Suppressor macrophage (primary cell): ENCODE results near the gene MORC2.

Source experiments
- DNase-seq, 4 experiments: peaks; one replicate each; pipeline ENCODE4 v3.0.0-alpha.2; 2020 to 2022

Gene MORC2

DNA sequence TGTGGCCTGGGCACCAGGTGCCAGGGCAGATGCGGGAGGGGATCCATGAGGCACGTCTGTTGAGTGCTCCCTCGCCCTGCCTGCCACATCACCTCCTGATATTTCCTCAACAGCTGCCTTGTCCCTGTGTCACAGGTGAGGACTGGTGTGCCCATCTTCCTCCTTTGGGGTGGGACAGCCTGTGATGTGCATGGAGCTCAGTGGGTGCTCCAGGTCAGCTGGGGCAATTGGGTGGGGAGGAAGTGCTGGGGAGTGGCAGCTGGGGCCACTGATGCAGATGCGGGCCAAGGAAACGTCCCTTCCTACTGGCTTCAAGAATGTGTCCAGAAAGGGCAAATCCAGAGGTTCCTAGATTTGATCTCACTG lies 83.6 kb downstream of the MORC2 start:
- no peak for DNase-seq

DNA sequence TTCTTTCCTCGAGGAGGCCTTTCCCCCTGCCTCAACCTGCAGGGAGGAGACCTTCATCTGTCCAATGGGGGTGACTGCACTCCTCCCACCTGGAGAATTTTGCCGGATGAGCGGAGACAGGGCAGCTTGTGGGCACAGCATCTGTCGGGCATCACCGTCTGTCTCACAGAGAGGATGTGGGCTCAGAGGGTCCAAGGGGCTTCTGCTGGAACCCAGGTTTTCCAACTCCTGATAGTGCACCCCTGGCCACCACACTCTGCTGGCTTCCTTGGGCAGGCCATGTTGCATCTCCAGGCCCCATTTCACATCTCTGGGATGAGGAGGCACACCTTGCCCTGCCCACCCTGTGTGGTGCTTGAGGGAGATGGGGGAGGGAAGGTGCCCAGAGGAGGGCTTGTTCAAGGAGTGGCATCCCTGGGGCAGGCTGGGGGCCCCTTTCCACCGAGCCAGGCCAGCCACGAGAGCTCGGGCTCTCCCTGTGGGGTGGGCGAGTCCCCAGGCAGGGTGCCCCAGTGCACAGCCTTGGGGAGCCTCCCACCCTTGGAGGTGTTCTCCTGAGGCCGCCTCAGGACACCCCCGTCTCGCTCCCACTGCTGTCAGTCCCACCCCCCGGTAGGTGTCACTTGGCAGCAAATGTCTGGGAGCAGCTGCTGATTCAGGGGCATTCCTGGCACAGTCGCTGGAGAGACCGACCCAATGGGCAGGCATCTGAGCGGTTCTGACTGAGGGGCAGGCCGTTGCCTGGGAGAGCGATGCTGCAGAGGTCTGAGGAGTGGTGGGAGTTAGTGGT lies 84.2 kb downstream of the MORC2 start:
- no peak for DNase-seq

GRCh38 chr22:30883586-30884145 lies 84.9 kb downstream of the MORC2 start:
- DNase-seq: no peak

- no peak for DNase-seq
Observed at GRCh38 chr22:30882974-30883533, 85.5 kb downstream of the MORC2 start.

DNA sequence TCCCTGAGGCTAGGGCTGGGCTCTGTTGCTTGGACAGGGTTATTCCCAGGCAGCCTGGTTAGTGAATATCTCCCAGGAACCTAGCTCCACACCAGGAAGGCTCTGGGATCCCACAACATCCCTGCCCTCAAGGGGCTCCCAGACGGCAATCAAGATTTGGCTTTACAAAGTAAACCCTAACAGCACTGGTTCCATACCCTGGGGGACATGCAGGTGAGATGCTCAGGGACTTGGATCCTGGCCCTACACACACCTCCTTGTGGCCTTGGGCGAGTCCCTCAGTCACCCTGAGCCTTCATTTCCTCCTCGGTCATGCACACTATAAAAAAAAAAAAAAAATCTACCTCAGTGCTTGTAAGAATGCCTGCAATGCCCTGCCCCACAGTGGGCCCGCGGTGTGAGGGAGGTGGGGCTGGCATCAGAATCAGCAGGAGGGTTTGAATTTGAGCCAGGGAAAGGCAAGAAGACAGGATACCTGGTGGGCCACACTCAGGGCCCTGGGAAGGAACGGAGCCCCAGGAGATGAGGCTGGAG lies 86.3 kb downstream of the MORC2 start:
- DNase-seq: no peak

DNA sequence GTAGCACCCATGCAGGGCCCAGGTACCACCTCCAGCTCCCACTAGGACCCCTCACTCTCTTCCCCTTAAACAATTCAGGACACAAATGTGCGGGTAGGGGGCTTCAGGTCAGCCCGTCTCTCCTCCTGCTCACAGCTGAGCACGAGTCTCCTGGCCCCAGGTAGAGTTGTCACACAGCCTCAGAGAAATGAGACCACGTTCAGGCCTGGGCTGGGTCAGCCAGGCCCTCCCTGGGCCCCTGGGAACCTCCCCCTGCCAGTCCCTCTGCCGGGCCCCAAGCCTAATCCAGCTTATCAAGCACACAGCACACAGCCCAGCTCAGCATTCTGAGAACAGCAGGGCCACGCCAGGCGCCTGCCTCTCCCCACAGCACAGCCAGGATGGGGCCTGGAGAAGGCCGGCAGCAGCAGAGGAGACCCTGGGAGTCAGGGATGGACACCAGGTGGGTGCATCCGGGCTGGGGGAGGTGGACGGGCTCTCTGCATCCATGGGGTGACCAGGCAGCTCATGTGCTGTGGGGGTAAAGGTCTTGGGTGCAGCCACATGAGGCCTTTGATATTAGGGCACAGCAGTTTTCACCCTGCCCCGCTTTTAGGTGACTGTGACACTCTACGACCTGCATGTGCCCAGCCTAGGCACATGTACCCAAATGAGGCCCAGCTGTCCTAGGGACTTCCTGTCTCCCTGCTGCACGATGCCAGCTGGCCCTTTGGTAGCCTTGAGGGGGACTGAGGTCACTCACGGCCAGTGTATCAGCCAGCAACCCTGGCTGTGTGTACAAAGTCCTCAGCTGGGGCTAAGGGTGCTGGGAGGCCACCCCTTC lies 87.0 kb downstream of the MORC2 start:
- DNase-seq: no peak

DNA sequence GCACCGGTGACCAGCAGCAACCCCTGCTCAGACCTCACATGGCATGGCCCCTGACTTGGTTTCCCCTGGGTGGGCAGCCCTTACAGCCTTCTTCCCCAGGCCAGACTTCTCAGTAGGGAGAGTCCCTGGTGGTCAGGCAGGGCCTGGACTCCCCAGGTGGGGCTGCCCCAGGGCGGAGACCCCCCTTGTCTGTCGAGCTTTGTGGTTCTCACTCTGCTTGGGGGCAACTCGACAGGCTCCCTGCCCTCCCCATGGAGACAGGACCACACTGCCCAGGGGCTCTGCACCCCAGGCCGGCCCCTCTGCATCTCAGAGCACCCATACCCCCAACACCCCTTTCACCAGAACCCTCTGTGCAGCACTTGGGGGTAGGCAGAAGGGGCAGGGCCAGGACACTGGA lies 87.7 kb downstream of the MORC2 start:
- DNase-seq: no peak

GRCh38 chr22:30880181-30880601 lies 88.4 kb downstream of the MORC2 start:
- DNase-seq: no peak

DNA sequence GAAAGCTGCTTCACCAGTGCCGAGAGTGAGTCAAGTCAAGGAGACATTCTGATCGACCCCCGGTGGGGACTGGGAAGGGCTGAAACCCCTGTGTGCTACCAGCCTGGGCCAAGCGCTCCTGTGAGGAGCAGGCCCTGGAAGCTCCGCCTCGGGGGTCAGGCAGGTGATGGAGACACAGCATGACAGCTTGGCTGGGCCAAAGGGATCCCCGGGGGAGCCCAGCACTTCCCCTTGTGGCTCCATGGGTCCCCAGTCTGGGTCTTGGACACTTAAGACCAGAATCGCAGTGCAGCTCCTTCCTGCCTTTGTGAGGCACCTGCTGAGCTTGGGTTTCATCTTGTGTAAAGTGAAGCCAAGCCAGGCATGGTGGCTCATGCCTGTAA lies 89.2 kb downstream of the MORC2 start:
- no peak for DNase-seq

DNA sequence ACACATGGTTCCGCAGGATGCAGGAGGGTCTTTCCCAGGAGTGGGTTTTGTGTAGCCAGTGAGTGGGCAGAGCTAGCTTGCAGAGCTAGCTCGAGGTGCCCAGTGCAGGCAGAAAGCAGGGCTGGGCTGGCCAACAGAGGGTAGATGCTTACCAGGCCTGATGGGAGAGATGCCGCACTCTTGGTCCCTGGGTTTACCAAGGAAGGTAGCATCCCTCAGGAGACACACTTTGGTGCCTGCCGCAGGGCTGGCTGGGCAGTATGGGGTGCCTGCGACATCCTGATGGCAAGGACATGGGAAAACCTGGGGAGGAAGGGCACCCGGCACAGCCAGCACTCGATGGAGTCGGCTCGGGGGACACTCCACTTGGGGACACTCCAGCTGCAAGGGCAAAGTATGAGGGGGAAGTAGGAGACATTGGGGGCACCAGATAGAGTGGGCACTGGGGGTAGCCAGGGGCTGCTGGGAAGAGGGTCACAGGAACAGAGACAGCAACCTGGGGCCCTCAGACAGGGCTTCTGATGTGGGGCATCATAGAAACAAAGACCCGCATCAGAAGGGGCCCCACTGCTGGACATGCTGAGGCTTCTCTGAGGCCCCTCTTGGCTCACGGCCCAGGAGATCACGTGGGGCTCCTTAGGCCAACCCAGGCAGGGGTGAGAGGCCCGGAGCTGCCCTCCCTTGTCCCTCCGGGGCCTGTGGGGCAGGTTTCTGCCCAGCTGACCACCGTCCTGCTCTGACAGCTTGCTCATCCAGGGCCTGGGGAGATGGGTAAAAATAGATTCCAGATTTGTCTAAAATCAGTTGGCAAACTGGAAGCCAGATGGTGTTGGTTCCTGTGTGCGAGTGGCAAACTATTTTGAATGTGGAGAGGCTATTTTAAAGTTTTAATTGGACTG lies 89.8 kb downstream of the MORC2 start:
- DNase-seq: no peak

DNA sequence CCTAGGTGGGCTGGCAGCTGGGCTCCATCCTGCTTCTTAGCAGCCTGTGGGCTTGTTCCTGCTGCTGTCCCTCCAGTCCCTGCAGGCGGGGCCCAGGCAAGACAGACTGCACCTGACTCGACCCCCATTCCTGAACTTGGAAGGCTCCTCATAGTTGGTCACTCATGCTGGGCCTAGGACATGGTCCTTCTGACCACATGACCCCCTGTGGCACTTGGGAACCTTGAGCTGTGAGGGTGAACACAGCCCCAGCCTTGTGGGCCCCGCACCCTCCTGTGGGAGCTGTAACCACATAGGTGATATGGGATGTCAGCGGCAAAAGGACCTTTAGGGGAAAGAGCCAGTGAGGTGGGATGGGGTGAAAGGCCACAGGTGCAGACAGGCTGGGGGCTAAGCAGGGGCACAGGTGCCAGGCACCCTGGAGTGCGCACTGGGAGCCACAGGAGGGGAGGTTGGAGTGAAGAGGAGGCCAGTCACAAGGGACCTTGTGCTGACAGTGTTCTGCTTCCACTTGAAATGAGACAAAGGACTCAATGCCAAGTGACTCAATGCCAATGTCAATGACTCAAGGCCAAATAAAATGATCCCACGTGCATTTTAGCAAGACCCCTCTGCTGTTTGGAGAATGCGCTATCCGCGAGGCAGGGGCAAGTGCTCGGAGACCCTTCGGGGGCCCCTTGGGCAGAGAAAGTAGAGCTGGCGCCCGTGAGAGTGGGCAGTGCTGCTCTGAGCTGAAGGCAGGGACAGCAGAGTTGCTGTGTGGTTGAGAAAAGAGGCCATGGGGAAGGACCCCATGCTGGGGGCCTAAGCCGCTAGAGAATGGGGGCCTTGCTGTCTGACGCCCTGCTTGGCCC lies 90.7 kb downstream of the MORC2 start:
- DNase-seq: no peak

GRCh38 chr22:30876915-30877553 lies 91.5 kb downstream of the MORC2 start:
- no peak for DNase-seq

DNA sequence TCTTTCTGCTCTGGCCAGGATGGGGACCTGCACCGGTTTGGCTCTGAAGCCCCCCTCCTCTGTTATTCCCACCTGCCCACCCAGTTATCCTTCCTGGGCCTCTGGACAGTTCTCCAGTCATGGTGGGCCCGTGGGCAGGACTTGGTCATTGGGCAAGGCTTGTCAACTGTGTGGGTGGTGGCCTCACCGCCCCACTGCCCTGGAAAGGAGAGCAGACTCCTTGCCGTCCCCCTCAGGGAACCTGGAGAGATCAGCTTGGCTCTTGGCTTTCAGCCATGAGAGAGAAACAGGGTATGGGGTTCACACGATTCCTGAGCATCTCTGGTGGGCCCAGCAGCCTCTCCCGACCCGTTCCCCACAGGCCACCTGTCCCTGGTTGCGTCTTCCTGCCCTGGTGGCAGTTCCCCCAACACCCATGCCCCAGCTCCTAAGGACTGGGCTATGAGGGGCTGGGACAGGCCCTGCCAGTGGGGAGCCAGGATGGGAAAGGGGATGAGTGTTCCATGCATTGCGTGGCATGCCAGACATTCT lies 92.3 kb downstream of the MORC2 start:
- DNase-seq: no peak

GRCh38 chr22:30875481-30876215 lies 92.9 kb downstream of the MORC2 start:
- DNase-seq: peak in 1 of 4 experiments; percentile 21
